Uterus (tissue), 2 donors: ENCODE measurements around the gene B4GALT4.

Experiments
- POLR2A ChIP-seq, 2 donors: fragments of 450-650 bp; IDR thresholded peaks; one replicate each; pipeline ENCODE4 v1.6.1; 2016; ENCODE audit warnings: antibody characterized with exemption in 2 of 2, mild to moderate bottlenecking in 1 of 2, moderate library complexity in 1 of 2
- TF ChIP-seq, protein P1 (sequence below), 4 experiments: fragments of 200-600 bp in 2 of 4; fragments of 450-650 bp in 2 of 4; sonication (generic) in 2 of 4; IDR thresholded peaks; one replicate each; pipeline ENCODE4 v1.5.1; 2016 to 2019; ENCODE audit warnings: antibody characterized with exemption in 4 of 4, mild to moderate bottlenecking in 2 of 4, moderate library complexity in 1 of 4

DNA sequence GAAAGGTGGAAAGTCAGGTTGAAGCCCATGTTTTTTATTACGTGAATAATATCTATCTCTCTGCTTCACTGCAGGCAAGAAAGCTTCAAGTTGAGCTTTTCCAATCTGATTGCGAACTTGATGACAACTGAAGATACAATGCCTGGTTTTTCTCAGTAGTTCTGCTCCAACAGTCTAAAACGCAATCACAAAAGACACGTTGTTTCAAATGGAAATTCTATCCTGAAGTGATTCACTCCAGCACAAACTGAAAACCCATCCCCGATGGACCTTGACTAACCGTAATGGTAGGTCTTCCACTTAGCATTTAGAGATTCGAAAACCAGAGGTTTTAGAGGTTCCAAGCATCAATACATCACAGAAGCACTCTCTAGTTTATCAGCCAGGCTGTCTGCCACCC lies 10.6 kb downstream of the B4GALT4 start:
- TF ChIP-seq, protein P1, sequence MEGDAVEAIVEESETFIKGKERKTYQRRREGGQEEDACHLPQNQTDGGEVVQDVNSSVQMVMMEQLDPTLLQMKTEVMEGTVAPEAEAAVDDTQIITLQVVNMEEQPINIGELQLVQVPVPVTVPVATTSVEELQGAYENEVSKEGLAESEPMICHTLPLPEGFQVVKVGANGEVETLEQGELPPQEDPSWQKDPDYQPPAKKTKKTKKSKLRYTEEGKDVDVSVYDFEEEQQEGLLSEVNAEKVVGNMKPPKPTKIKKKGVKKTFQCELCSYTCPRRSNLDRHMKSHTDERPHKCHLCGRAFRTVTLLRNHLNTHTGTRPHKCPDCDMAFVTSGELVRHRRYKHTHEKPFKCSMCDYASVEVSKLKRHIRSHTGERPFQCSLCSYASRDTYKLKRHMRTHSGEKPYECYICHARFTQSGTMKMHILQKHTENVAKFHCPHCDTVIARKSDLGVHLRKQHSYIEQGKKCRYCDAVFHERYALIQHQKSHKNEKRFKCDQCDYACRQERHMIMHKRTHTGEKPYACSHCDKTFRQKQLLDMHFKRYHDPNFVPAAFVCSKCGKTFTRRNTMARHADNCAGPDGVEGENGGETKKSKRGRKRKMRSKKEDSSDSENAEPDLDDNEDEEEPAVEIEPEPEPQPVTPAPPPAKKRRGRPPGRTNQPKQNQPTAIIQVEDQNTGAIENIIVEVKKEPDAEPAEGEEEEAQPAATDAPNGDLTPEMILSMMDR (IDR thresholded peaks at IDR 0.05): no peak
- TF ChIP-seq POLR2A (IDR thresholded peaks at IDR 0.05): no peak
